Stimulated activated CD8-positive, alpha-beta memory T cell treated with anti-CD3 and anti-CD28 coated beads, Interleukin-4, amount 100 ng/mL, for 24 hours (primary cell): ENCODE results near the gene VAV2.

Experiments used
- DNase-seq: peaks from one replicate; pipeline ENCODE4 v3.0.0-alpha.2; 2020; ENCODE audit warnings: low read depth

The VAV2 gene

DNA sequence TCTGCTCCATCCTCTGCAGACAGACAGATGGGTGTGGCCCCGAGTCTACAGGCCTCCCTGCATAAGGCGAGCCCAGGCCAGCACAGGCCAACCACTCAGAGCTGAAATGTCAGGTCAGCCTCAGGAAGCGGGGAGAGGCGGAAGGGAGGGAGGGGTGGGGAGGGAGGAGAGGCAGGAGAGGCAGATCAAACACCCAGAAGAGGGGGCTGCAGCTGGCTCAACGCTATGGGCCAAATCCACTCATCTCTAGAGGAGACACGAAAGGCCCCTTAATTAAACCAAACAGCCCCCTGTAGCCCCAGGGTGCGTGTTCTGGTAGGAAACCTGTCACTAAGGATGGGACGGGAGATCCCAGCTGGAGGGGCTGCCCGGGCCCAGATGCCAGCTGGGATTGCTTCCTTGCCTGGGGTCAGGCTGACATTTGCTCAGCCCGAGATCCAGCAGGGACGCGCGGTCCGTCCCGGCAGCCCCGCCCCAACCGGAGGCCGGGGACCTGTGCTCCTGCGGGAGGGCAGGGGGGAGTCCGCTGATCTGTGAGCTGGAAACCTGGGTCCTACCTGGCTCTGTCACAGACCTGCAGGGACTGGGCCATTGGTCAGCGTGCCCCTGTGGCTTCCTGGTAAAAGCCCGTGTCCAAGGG is 156.7 kb downstream of the VAV2 start:
- DNase-seq = no peak

DNA sequence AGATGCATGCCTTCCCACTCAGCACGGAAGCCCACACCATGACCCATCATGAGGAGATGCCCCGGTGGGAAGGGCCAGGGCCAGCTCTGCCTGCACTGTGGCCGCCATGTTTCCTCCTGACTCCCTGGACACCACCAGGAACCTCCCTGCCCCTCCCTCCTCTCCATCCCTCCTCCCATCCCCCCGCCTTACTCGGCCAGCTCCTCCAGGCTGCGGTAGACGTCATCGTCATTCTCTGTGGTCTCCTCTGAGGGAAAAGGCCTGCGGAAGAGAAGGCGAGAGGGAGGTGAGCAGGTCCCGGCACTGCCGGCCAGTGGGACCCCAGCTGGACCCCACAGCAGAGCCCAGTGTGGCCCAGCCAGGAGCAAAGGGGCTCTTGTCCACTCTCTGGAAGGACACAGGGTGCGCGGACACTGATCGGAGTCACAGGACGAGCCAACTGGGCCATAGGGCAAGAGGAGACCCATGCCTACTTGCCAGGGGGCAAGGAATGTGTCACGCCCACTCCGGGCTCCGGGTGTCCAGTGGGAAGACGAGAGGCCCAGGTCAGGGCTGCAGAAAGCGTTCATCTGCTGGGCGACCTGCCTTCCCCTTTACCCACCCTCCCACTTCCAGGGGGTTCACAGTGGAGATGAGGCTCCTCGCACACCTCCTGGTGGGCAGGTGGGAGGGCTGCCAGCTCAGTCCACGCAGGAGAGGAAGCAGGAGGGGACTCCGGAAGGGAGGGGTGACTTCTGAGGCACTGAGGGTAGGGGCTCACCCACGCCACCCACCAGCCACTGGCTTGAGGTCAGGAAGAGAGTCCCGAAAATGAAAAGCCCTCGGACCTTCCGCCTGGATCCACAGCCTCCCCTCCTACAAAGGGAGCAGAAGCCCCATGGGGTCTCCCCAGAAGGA is 157.8 kb downstream of the VAV2 start:
- DNase-seq = no peak

DNA sequence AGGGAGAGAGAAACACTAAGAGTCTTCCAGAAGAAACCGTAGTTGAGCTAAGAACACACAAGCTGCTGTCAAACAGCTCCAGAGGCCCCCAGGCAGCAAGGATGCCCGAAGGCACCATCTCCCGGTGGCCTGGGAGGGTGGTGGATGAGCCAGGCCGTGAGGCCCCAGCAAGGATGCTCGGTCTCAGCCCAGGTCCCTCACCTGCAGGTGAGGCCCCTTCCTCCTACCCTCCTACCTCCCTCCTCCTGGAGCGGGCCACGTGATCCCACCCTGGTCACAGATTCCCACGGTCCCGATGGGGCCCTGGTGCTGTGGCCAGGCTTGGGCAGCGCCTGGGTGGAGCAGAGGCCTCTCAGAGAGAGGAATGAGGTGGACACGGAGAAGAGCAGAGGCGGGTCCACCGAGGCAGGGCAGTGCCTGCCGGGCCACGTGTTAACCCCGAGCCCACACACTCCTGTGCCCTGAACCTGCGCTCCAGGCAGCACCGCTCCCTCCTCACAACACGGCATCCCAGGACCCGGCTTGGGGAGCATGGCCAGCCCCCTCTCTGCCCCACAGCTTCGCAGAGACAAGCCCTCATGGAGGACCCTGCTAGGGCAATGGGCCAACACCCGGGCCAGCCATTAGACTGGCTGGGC is 158.6 kb downstream of the VAV2 start:
- DNase-seq = no peak

DNA sequence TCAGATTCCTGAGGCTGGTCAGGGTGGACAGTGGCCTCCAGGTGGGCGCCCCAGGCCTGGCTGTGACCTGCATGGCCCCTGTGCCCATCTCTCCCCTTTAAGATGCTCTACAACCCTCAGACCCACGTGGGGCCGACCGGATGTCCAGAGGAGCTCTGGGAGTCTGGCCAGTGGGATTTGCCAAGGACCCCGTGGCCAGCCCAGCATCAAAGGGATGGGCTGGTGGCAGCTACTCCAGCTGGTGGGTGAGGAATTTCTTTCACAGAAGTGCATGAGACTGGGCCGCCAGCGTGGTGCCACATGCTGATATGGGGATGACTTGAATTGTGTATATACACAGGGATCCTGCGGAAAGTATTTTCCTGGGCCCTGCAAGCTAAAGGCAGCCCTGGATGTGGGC is 159.2 kb downstream of the VAV2 start:
- no peak for DNase-seq

DNA sequence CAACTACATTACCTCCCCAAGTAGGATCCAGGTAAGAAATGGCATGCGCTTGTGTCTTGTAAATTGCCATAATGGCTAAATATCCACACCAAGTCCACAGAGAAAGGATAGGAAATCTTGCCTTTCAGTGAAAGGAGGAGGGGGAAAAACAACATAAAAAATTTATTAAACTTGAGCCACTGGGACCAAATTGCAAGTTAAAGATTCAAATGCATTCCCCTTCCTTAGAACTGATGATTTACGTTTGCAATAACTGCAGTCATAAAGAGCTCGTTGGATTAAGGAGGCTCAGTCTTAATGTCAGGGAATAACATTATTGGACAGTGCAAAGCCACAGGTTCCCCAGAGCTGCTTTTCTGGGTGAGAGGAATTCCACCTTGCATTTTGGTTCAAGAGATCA is 161.4 kb downstream of the VAV2 start:
- DNase-seq = no peak

DNA sequence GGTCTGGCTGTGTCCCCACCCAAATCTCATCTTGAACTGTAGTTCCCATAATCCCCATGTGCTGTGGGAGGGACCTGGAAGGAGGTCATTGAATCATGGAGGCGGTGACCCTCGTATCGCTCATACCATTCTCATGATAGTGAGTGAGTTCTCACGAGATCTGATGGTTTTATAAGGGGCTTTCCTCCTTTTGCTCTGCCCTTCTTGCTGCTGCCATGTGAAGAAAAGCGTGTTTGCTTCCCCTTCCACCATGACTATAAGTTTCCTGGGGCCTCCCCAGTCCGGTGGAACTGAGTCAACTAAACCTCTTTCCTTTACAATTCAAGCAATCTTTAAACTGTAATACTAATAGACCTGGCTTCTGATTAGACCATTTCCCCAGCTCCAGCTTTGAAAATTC is 161.8 kb downstream of the VAV2 start:
- no peak for DNase-seq

DNA sequence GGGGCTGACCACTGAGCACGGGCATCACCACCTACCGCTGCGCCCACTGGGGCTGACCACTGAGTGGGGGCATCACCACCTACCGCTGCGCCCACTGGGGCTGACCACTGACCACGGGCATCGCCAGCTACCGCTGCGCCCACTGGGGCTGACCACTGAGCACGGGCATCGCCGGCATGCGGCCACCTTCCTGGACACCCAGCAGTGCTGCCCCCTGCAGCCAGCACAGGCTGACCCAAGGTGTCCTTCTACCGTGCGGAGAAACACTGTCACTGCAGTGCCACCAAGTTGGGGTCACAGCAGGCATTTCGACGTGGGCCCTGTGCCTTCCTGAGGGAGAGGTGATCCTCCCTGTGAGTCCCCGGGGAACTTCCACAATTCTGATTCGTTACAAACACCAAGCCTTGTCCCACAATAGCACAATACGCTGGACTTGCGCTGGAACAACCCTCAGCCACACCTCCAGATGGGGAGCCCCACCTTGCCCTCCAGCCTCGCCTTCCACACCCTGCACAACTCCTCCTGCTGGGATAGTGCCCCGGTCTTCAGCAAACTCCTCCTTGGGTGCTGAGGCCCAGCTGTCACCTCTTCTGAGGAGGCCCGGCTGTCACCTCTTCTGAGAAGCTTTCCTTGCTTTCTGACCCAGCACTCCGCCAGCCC is 163.7 kb downstream of the VAV2 start:
- no peak for DNase-seq

DNA sequence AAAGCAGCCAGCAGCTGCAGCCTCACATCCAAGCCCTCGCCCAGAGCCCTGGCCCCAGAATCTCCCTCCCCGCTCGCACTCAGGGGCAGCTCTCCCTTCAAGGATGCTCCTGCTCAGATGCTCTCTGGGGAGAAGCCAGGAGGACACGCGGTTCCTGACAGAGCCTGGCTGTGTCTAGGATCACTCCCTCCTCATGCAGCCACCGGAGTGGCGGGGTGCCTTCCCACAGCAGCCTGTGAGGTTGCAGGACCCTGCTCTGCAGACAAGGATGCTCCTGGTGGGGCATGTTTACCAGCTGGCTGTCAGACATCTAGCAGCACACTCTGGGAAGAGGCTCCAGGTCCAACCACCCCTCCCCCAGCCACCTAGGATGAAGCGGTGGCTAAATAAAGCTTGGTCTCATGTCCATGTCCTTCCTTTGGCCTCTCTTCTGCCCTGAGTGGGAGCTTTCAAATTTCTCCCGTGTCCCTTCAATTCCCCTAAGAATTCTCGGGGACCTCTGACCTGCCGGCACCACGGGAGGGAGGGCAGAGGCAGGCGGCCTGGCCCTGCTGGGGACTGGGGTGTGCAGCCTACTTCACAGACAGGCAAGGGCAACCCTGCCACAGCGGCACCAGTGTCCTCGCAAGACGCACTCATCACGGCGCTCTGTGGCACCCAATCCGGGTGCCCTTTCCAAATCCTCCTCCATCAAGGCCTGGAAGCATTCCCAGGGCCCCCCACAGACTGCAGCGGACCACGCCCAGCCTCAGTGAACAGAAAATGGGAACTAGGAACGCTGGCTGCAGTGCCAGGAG is 165.6 kb downstream of the VAV2 start:
- DNase-seq = no peak

DNA sequence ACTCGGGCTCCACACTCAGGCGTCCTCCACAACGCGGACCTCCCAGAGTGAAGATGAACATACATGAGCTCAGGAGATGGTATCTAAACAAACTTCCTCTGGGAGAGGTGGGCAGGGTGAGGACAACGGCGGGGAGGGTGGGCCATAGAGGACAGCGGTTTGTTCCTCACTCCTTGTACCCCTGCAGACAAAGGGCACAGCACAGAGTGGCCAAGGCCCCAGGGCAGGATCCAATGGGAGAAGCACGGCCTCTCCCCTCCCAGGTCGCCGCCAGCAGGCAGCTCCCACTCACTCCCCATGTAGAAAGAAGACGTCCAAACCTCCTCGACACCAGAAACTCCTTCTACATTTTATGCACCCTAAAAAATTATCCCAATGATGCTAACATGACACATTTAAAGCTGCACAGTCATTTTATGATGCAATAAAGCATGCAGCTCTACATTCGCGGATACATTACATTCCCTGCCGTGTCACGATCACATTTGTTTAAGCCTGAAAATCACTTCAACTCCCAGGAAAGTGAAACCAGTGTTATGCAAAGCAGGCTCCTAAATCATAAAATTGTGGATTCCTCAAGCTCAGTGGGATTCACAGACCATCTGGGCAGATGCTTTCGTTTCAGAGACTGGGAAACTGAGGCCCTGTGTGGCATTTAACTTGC is 166.4 kb downstream of the VAV2 start:
- DNase-seq = no peak

DNA sequence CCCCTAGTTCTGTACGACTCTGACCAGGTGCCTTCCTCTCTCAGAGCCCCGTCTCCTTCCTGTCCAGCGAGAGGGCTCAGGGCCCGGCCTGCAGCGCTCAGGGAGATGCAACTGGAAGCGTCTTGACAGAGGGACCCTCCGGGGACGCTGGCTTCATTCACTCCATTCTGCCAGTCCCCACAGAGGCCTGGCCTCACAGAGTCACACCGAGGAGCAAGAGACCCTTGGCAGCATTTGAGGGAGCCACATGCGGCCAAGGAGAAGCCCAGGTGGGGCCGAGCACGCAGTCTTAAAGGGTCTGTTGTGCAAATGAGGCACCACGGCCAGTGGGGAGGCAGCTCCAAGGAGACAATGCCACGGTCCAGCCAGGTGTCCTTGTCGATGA is 167.3 kb downstream of the VAV2 start:
- DNase-seq = no peak

DNA sequence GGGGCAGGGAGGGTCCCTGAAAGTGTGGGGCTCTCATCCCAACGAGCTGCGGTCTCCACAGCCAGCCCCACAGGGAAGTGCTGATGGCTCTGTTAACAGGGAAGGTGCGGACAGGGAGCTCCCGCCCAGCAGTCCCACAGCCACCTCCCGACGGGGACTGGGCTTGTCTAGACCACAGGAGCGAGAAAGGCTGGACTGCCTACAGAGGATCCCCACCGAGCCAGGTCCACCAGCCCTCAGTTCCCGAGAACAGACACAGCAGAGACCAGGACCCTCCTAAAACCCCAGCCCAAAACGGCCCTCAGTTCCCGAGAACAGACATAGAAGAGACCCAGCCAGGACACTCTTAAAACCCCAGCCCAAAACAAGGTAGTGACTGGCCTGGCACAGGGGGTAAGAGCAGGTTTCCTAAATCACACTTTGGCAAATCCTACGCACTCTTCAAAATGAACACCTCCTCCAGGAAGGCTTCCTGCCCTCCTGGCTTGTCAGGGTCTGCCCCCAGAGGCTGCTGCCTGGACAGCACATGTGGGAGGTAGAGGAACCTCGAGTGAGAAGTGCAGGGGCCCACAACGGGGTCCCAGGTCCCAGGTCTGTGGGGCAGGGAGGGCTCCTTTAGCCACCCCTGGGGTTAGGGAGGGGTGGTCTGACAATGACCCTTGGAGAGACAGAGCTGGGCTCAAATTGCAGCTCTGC is 167.9 kb downstream of the VAV2 start:
- no peak for DNase-seq

DNA sequence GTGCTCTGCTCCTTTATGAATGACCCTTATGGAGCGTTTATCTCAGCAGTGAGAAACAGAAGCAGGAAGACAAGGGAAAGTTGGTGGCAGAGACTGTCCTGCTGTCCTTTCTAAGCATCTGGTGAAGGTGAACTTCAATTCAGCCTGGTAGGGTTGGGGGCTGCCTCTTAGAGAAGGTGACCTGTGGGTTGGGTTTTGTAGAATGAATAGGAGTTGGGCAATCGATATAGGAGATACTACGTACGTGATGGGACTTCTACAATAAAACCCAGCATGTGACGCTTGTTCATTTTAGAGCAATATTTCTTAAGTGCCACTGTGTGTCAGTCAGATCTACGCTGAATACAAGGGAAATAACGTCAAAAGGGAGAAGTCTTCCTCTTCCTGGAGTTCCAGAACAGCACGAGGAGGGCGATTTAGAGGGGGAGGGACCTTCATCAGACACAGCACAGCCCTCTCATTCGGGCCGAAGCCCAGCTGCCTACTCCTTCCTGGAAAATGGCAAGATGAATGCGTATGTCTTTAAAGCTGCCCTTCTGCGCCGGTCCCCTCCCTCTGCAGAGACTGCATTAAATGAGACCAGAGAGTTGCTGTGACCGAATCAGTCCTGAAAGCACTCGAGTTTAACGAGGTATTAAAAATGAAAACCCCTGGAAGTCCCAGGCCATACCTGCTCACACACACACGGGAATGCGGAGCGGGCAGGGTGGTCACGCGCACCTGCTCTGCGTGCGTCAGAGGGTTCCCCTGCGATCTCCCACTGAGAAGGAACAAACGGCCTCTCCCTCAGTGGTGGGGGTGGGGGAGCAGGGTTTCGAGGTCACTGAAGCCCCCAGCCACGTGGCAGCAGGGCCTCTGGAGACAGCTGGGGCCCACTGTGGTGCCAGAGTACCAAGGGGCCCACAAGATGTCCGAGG is 168.7 kb downstream of the VAV2 start:
- no peak for DNase-seq

DNA sequence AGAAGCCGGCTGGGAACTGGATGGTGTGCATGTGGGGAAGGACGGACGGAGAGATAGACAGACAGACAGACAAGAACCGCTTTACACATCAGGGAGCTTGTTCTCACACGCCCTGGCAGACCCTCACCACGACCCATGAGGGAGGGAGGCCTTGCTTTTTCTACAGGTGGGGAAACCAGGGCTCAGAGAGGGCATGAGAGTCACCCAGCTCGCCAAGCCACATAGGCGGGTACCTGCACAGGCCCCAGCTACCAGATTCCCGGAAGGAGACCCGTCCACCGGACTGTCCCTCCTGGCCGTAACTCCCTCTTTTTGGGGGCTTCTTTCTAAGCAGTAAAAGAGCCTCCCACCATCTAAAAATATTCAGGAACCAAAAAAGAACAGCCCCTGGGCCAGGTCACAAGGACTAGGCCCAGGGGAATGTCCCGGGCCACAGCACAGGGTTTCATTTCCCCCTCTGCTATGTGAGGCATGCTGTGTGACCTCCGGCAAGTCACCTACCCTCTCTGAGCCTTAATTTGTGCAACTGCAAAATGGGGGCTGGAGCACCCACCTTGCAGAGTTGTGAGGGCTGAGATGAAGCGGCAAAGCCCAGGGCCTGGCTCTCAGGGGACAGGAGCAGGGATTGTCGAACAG is 169.6 kb downstream of the VAV2 start:
- no peak for DNase-seq

DNA sequence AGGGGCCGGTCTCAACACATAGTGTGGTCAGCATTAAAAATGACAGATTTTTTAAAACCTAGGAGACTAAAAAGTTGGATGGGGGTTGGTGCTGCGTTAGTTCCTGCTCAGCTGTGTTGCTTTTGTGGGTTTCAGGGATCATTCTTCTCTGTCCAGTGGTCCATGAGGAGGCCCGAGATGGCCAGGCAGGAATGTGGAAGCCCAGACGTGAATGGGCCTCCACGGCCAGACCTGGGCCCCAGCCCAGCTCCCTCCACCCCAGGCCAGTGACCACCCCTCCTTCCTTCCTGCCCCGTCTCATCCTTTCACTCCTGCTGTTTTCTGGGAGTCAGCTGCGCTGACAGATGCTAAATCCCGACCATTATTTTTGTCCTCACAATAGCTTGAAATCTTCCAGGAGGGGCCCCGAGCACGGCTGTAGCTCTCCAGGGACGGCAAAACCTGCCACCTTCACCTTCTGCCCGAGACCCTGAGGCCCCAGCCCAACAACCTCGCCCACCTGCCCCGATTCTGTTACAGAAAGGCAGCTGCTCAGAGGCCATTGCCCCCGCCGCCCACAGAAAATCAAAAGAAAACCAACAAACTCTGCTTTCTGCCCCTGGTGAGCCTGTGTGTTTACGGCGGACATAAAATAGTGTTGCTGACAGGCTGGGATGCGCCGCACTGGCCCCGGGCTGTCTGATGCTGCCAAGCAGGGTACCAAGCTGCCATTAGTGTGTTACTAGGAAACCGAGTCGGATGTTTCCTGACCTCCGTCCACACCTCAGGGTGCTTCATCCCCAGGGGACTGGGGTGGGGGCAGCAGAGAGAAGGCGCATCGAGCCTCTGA is 170.3 kb downstream of the VAV2 start:
- no peak for DNase-seq

DNA sequence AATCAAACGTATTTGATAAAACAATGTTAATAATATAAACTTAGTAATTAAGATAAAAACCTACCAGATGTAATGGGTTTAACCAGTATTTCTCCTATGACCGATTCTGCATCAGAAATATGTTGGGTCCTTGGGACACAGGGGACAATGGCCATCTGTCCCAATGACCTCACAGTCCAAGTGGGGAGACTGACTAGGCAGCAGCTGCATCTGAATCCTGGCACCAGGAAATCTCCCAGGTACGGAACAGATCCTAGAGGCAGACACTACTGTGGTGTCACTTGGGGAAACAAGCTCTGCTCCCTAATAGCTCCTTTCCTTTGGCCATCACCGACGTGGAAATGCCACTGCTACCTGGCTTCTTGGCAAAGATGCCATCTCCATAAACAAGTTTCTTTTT is 172.2 kb downstream of the VAV2 start:
- no peak for DNase-seq

DNA sequence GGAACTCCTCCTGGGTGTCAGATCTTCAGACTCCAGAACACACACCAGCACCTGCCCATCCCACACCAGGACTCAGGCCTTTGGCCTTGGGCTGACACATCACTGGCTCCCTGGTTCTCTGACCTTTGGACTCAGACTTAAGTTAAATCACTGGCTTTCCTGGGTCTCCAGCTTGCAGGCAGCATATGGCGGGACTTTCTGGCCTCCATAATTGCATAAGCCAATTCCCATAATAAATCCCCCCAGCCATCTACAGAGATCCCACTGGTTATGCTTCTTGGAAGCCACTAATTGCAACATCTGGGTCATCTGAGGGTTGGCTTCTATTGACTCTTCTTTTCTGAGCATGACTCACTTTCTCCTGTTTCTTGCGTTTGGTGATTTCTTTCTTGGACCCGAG is 173.7 kb downstream of the VAV2 start:
- no peak for DNase-seq

DNA sequence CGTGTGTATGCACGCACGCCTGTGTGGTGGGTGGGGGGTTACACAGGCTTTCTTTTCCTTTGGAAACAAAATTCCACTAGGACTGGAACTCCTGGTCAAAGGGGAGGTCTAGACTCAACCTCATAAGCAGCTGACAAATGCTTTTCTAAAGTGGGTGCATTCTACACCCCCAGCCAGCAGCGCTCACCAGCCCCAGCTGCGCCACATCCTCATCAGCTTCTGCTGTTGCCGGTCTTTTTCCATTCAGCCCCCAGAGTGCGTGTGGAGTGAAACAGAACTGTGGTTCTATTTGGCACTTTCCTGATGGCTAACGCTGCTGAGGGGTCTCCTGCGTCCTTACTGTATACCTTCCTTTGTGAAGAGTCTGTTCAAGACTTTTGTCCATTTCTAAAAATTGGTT is 176.3 kb downstream of the VAV2 start:
- no peak for DNase-seq

DNA sequence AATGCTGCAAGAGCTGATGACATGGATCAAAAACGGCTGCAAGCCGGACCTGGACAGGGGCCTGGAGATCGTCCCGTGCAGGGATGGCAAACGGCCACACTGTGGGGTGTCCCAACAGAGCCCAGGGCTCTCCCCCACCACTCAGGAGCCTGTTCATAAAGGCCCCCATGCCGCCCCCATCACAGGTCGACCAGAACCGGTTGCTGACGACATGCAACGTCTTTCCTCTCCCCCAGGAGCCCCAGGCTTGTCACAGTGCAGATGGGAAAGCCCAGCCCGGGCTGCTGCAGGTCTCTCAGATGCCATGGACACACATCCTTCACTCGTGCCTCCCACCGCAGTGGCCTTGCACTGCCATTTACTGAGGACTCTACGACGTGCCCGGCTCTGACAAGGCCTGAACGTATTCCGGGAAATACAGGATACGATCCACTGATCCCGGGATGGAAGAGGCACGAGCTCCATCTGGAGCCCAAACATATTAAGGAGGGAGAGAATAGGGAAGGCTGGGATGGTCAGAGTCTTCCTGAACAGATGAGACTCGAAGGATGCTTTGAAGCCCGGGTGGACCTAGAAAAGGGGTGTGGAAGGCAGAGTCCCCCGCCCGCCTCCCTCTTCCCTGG is 177.4 kb downstream of the VAV2 start:
- no peak for DNase-seq
